K562 treated with DMSO at 1 percent for 24 hours (cell line): ENCODE measurements around the gene PHB1. TPM values are rescaled to one million over a fixed set of nuclear protein-coding genes. Genes with fewer than 3 reads are reported as not detected.

Experiments used
- total RNA-seq: library from RNA; unstranded; fragments of 300-600 nt; gene quantifications from 2 replicates; pipeline ENCODE4 v1.2.3, GENCODE V29; 2022; ENCODE audit warnings: low read depth; ENCODE audit not compliant: insufficient read depth

Gene PHB1
- total RNA-seq: 121 and 133 TPM in 2 replicates

GRCh38 chr17:49414622-49415350 lies at the start of gene PHB1:
TSS of gene PHB1 (minus strand) at chr17:49414882. CDS start at chr17:49413264, 1,618 bp downstream.

GRCh38 chr17:49361902-49362722 lies 52.6 kb downstream of the PHB1 start, which contains the start of gene ZNF652:
TSS of gene ZNF652 (minus strand) at chr17:49362250. CDS start at chr17:49317725, 44,525 bp downstream.

Other genes starting within 250 kb of the PHB1 start
- gene GNGT2, start 204.3 kb downstream of the PHB1 start, total RNA-seq: not detected in 2 replicates
- not detected in 2 replicates for gene ABI3, start 204.2 kb downstream of the PHB1 start, total RNA-seq
- 0.44 TPM in 1 of 2 replicates, not detected in the other for gene PHOSPHO1, start 184.1 kb downstream of the PHB1 start, total RNA-seq
- gene ZNF652, start 52.6 kb downstream of the PHB1 start, total RNA-seq: 8.1 and 10.2 TPM in 2 replicates
- 0.23 and 0.35 TPM in 2 replicates for gene NGFR, start 80.4 kb upstream of the PHB1 start, total RNA-seq
- 0.69 and 1.2 TPM in 2 replicates for gene NXPH3, start 161.0 kb upstream of the PHB1 start, total RNA-seq